Measurements from ENCODE around the gene OR4C3.
"Not testable (repeated sequence)": the region's sequence is repeated elsewhere in the genome, so short reads cannot be mapped to it uniquely, and the experiment has no call there.

OR4C3 gene

DNA sequence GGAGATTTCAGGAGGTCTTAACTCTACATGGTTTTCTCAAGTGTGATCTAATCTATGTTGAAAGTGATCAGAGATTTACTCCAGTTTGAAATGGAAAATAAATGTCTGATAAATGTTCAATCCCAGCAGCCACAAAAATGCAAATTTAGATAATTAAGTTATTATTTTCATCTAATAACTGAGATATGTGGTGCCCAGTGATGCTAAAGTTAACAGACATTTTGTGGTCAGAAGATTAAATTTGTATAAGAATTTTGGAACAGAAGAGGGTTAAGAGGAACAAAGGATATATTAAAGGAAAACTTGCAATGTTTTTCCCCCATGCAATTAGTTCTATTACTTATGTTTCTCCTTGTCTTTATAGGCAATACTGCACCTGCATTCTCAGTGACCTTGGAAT lies at the start of gene OR4C3:
OR4C3 (plus strand) TSS at position 301 of the 400 bp plus-strand sequence. CDS start 102 bp downstream, outside the sequence.
- DNase-seq = not testable (repeated sequence)

DNA sequence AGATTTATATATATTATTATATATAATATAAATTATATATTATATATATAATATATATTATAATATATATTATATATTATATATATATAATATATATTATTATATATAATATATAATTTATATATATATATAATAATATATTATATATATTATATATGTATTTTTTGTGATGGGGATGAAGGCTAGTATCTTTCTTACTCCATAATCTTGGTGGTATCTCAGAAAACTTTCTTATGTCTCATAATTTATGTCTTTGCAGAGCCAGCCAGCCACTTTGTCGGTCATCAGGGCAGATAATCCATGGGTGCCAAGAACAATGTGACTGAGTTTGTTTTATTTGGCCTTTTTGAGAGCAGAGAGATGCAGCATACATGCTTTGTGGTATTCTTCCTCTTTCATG lies 18.8 kb upstream of the OR4C3 start, which contains the start of gene OR4S1:
OR4S1 (plus strand) TSS at position 301 of the 400 bp plus-strand sequence; CDS start at position 301, 0 bp downstream.
- DNase-seq = no peak

DNA sequence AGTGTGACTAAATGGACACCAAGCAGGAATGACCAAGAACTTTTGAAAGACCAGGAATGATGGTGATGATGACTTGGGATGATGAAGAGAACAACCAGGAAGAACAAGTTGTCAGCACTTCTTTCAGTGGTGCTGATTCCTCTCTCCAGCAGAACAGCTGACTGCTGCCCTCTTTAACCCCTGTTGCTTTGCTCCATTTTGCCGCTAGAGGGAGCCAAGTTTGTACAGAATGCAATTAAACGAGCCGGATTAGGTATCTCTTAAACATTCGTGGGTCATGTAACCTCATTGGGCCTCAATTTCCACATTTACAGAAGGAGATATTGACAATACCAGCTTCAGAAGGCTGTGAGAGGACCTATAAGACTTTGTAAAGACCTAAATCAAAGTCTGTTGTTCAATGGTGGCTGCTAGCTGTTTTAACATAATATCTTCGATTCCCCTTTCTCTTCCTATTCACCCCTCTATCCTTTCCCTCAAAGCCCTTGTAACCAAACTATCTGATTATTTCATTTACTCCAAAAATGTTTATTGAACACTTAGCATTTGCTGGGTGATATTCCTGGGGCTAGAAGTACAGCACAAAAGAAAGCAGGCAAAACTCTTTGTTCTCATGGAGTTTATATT lies 16.8 kb upstream of the OR4C3 start:
- DNase-seq = no peak

DNA sequence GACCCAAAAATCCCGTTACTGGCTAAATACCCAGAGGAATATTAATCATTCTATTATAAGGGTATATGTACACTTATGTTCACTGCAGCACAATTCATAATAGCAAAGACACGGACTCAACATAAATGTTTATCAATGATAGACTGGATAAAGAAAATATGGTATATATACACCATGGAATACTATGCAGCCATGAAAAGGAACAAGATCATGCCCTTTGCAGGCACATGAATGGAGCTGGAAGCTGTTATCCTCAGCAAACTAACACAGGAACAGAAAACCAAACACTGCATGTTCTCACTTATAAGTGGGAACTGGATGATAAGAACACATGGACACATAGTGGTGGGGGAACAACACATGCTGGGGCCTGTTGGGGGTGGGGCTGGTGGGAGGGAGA lies 11.1 kb upstream of the OR4C3 start:
- DNase-seq = not testable (repeated sequence)

DNA sequence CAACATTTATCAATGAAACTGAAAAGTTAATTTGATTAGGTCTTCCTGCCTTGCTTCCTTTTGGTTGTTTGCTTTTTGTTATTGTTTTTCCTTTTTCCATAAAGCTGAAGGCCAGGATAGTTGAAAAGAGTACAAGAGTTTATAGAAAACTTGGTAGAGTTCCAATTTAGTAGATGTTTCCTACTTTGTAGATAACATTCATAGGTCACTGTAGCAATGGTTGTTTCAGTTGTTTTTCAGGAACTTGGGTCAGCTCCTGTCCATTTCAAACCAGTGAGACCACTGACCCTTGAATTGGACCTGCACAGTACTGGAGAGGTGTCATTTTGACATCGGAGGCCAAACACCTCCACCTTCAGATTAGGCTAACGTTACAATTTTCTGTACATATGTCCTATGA lies 4.9 kb upstream of the OR4C3 start:
- not testable (repeated sequence) for DNase-seq

DNA sequence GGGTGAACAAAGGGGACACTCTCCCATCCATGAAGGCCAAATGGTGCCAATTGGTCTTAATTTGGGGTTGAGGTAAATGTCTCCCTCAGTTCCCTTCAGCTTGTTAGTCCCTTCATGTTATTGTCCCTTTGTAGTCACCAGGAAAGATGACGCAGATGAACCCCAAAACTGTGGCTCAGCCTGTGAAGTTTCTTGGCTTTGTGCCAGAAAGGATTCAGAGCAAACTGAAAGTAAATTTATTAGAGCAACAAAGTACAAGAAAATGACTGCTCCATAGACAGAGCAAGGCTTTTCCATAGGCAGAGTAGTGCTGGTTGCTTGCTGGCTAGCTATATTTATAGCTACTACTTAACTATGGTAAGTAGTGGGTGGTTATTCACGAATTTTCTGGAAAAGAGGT lies 16.7 kb downstream of the OR4C3 start:
- no peak for DNase-seq

DNA sequence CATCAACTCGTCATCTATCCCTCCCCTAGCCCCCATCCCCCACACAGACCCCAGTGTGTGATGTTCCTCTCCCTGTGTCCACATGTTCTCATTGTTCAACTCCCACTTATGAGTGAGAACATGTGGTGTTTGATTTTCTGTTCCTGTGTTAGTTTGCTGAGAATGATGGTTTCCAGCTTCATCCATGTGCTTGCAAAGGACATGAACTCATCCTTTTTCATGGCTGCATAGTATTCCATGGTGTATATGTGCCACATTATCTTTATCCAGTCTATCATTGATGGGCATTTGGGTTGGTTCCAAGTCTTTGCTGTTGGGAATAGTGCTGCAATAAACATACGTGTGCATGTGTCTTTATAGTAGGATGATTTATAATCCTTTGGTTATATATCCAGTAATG lies 17.8 kb downstream of the OR4C3 start:
- not testable (repeated sequence) for DNase-seq

DNA sequence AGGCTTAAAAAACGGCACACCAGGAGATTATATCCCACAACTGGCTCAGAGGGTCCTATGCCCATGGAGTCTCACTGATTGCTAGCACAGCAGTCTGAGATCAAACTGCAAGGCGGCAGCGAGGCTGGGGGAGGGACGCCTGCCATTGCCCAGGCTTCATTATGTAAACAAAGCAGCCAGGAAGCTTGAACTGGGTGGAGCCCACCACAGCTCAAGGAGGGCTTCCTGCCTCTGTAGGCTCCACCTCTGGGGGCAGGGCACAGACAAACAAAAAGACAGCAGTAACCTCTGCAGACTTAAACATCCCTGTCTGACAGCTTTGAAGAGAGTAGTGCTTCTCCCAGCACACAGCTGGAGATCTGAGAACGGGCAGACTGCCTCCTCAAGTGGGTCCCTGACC lies 21.6 kb downstream of the OR4C3 start:
- DNase-seq = not testable (repeated sequence)

DNA sequence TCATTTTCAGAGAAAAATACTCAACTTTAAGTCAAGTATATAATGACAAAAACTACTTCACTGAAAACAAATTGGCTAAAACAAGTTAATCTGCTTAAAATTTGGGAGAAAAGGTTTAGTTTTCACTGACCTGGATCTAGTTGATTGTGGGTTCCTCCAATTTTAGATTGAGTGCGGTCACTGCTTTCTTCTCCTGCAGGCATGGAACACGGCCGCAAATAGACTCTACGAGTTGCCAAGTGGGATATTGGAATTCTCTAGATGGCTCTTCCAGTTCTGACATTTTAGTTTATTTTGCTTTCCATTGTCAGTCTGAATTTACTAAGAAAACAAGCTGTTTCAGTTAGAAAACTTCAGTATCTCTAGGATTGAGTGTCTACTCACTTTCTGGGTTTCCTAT lies 29.3 kb downstream of the OR4C3 start:
- no peak for DNase-seq

DNA sequence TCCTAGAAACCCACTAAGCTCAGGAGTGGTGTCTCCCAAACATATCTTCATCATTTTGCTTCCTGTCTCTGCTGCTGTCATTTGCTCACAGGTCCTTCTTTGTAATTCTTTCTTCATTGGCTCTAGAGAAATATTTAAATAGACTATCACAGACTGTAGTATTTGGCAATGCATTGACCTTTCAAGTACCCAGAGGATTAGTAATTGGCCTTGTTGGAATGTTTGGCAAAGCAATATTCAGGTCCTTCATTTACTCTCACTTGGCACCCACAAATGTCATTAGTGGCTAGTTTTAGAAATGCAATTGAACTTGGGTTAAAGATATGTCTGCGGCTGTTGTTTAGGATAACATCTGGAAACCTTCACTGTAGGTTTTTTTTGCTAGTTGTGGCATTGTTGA lies 30.0 kb downstream of the OR4C3 start:
- no peak for DNase-seq

DNA sequence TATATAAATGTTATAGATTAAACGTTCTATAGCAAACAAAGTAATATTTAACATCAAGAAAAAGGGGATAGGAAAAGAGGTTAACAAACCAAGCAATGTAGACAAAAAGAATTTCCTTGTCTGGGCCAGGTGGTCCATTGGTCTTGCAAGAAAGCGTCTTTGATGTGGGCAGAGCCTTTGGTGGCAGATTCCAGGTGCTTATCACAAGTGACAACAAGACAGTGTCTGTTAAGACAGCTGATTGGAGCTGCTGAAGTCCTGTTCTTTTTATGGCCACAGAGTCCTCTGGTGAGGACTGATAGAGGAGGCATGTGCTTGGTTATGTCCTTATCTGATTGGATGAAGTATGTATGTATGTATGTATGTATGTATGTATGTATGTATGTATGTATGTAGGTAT lies 36.6 kb downstream of the OR4C3 start:
- DNase-seq = not testable (repeated sequence)

DNA sequence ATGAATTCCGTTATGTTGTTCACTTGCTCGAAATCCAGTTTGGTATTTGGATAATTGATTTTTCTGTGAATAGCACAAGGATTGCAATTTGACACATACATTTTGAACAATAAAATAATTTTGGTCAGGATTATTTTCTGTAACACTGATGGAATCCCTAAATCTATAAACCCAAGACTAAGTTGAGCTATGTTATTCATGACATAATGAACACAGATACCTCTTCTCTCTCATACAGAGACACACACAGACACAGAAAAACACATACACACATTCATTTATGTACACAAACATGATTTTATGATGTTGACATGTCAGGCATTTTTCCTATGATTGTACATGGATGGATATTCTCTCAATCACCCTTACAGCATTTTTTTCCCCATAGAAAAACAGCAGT lies 41.6 kb downstream of the OR4C3 start, which contains the start of gene OR4C5:
OR4C5 (minus strand) TSS at position 101 of the 400 bp plus-strand sequence; CDS start at position 101, 0 bp downstream.
- no peak for DNase-seq
